ENCODE data around the gene C13orf42. TPM values are rescaled to one million over a fixed set of nuclear protein-coding genes. Genes with fewer than 3 reads are reported as not detected.

The C13orf42 gene
- total RNA-seq, 1 donor from 2014 or later, result not detected

DNA sequence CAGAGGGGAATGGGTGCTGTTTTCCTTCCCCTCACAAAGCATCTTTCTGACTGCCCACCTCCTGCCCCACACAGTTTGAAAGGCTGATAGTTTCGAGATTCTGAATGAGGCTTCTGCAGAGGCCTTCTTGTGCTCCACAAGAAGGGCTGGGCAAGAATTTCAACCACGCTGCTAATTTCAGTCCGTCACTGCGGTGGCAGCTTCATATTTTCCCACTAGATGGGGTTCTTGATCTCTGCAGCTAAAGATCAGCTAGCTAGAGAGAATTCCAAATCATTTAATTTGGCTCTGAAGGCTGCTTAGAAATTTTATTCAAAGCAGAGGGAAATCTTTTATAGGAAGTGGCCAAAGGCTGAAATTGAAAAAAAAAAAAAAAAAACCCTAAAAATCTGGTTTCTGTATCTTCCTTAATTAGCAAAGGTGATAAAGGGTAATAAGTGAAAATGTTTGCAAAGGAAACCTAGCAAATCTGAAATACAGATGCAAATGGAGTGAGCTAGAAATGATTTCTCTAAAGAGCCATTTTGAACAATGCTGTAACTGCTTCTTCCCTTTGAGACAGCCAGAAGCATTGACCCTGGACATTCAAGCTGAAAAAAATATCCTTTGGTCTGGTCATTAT, 38.0 kb upstream of the C13orf42 start:
- Mint-ChIP-seq H3K9me3 (no peaks in the 10 kb centered on the region), H3K27ac (no peak overlapping the region), H3K27me3 (peaks cover 22% of the 10 kb centered on the region), H3K36me3 (no peaks in the 10 kb centered on the region), H3K4me3 (no peak overlapping the region), H3K4me1 (ENCODE audit: unreplicated experiment) (peaks cover 5% of the 10 kb centered on the region)
- TF ChIP-seq, protein P1, sequence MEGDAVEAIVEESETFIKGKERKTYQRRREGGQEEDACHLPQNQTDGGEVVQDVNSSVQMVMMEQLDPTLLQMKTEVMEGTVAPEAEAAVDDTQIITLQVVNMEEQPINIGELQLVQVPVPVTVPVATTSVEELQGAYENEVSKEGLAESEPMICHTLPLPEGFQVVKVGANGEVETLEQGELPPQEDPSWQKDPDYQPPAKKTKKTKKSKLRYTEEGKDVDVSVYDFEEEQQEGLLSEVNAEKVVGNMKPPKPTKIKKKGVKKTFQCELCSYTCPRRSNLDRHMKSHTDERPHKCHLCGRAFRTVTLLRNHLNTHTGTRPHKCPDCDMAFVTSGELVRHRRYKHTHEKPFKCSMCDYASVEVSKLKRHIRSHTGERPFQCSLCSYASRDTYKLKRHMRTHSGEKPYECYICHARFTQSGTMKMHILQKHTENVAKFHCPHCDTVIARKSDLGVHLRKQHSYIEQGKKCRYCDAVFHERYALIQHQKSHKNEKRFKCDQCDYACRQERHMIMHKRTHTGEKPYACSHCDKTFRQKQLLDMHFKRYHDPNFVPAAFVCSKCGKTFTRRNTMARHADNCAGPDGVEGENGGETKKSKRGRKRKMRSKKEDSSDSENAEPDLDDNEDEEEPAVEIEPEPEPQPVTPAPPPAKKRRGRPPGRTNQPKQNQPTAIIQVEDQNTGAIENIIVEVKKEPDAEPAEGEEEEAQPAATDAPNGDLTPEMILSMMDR (conservative IDR thresholded peaks at IDR 0.05), result peak; percentile 76
- DNase-seq (ENCODE audit: extremely low spot score, unreplicated experiment), result peak; percentile 57

DNA sequence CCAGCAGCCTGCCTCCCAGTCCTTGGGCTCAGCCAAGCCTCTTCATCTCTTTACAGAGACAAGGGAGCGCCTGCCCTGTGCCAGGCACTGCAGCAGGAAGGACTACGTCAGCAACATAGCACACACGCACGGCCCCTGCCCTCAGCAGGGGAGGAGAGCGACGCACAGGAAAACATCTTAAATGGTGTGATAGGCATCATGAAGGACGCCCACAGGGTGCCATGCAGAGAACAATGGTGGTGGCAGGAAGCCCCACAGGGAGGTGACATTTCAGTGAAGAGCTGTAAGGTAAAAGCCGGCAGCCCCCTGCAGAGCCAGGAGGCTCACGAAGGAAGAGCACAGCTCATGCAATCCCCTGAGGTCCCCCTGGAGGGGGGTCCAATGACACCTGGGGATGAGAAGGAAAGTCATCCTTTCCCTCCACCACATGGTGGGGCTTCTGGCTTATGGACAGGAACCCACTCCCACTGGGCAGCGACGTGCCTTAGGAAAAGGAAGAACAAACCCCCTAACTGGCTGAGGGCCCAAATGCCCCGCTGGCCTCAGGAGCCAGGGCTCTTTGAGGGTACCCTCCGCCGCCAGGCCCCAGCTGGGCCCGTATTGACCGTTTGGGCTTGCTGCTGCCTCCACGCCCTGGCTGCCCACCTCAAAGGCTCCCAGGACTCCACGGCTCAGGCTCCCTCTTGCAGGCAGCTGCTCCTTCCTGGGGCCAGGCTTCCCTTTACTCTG, 37.3 kb upstream of the C13orf42 start:
- no peak overlapping the region for H3K27ac Mint-ChIP-seq
- no peak overlapping the region for H3K4me3 Mint-ChIP-seq
- TF ChIP-seq, protein P1 (conservative IDR thresholded peaks at IDR 0.05), result no peak
- peaks cover 5% of the 10 kb centered on the region for H3K4me1 Mint-ChIP-seq (ENCODE audit: unreplicated experiment)
- DNase-seq (ENCODE audit: extremely low spot score, unreplicated experiment), result peak; percentile 58
- H3K9me3 Mint-ChIP-seq, result no peaks in the 10 kb centered on the region
- no peaks in the 10 kb centered on the region for H3K36me3 Mint-ChIP-seq
- peaks cover 22% of the 10 kb centered on the region for H3K27me3 Mint-ChIP-seq

- Mint-ChIP-seq H3K27me3 (peaks cover 22% of the 10 kb centered on the region), H3K9me3 (no peaks in the 10 kb centered on the region), H3K4me3 (no peak overlapping the region), H3K27ac (no peak overlapping the region), H3K36me3 (no peaks in the 10 kb centered on the region), H3K4me1 (ENCODE audit: unreplicated experiment) (peaks cover 5% of the 10 kb centered on the region)
- DNase-seq (ENCODE audit: extremely low spot score, unreplicated experiment), result no peak
- TF ChIP-seq, protein P1 (conservative IDR thresholded peaks at IDR 0.05), result no peak
These were observed 36.7 kb upstream of the C13orf42 start for GRCh38 chr13:51147732-51148131.

- no peak overlapping the region for H3K27ac Mint-ChIP-seq
- no peak for DNase-seq (ENCODE audit: extremely low spot score, unreplicated experiment)
- no peaks in the 10 kb centered on the region for H3K36me3 Mint-ChIP-seq
- no peaks in the 10 kb centered on the region for H3K9me3 Mint-ChIP-seq
- H3K4me3 Mint-ChIP-seq, result no peak overlapping the region
- TF ChIP-seq, protein P1 (conservative IDR thresholded peaks at IDR 0.05), result no peak
- peaks cover 22% of the 10 kb centered on the region for H3K27me3 Mint-ChIP-seq
- H3K4me1 Mint-ChIP-seq (ENCODE audit: unreplicated experiment), result peaks cover 5% of the 10 kb centered on the region
These were observed 35.6 kb upstream of the C13orf42 start for GRCh38 chr13:51146667-51147066.

- H3K27ac Mint-ChIP-seq, result no peak overlapping the region
- H3K4me1 Mint-ChIP-seq (ENCODE audit: unreplicated experiment), result peaks cover 11% of the 10 kb centered on the region
- no peaks in the 10 kb centered on the region for H3K27me3 Mint-ChIP-seq
- H3K9me3 Mint-ChIP-seq, result peaks cover 3% of the 10 kb centered on the region
- TF ChIP-seq, protein P1 (conservative IDR thresholded peaks at IDR 0.05), result no peak
- no peak overlapping the region for H3K4me3 Mint-ChIP-seq
- no peaks in the 10 kb centered on the region for H3K36me3 Mint-ChIP-seq
- DNase-seq (ENCODE audit: extremely low spot score, unreplicated experiment), result peak; percentile 32
These were observed 26.2 kb upstream of the C13orf42 start for GRCh38 chr13:51137250-51137649.
